Upper lobe of left lung (tissue), 4 donors: ENCODE results near the gene TMEM132A.

Experiments
- CTCF ChIP-seq, 6 experiments: fragments of 450-650 bp in 4 of 6; fragments of 200-600 bp in 2 of 6; sonication (generic) in 2 of 6; IDR thresholded peaks; one replicate each; pipeline ENCODE4 v1.5.1; 2016 to 2019; ENCODE audit warnings: antibody characterized with exemption in 6 of 6
- POLR2A ChIP-seq, 4 donors: fragments of 450-650 bp; IDR thresholded peaks; one replicate each; pipeline ENCODE4 v1.5.1; 2016 to 2017; ENCODE audit warnings: antibody characterized with exemption in 4 of 4, mild to moderate bottlenecking in 2 of 4

- TF ChIP-seq CTCF (IDR thresholded peaks at IDR 0.05): peak in 3 of 6 experiments; percentile 19 to 24 (median 20)
- TF ChIP-seq POLR2A (IDR thresholded peaks at IDR 0.05): no peak
These were observed 13.4 kb upstream of the TMEM132A start for GRCh38 chr11:60910711-60911380.
